NCI-H187 (cell line): ENCODE results near the gene ZDHHC5.
"Not testable (repeated sequence)": the region's sequence is repeated elsewhere in the genome, so short reads cannot be mapped to it uniquely, and the experiment has no call there.

ENCODE experiments used
- DNase-seq, 2 experiments: peaks; one replicate each; lab custom pipeline; 2025; lab: John Stamatoyannopoulos, UW

Gene ZDHHC5

DNA sequence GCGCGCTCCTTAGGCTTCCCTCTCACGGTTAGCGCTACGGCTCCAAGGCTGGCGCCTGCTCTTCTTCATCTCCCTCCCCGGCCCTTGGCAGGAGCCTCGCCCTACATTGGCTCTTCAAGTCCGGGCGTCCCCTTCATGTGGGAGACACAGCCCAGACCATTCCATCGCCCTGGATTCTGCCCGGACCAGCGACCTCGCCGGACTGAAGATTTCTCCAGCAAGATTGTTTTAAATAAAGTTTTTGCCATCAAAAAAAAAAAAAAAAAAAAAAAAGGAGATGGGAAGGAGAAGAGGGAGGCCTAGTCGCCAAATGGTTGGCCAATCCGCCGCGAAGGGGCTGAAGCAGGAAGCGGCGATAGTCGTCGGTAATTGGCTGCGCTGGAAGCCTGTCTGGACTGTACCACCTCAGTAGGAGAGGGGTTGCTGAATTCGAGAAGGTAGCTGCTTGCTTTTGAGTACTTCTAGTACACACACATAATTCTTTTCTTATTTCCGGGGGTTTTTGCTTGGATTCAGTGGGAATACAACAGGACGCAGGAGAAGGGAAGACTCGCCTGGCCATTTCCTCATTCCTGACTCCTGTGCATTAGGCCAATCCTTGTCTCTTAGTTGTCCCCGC lies 688 bp upstream of the ZDHHC5 start:
- DNase-seq, result peak; percentile 93 to 98

DNA sequence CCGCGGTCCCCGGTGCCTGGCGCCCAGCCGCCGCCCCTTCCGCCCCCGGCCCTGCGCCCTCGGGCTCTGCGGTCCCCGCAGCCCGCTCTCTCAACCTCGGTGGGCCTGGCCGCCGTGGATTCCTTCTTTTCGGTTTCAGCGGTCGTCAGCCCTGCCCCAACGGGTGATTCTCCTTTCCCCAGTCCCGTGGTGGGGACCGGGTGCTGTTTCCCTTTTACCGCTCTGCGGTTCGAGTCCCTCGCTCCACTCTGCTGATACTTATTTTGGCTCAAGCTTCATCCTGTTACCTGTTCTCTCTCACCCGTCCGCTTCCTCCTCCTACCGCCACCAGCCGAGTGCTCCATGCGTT lies 494 bp downstream of the ZDHHC5 start:
- DNase-seq, result no peak

DNA sequence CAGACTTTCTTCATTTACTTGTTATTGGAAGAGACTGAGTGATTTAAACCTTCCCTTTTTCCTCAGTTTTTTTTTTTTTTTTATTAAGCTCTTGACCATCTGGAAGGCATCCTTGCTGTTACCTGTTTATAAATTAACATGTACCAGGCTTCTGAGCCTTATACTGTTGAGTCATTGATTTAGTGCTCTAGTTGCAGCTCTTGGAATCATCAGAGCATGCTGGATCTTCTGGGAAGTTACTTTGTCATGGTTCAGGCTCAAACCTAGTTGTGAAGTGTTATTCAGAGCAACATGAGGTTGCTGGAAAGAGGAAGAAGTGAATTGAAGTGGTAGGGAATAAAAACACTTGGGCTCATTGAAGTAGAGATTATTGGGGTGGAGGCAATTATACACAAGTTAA lies 6.3 kb downstream of the ZDHHC5 start:
- DNase-seq, result no peak

DNA sequence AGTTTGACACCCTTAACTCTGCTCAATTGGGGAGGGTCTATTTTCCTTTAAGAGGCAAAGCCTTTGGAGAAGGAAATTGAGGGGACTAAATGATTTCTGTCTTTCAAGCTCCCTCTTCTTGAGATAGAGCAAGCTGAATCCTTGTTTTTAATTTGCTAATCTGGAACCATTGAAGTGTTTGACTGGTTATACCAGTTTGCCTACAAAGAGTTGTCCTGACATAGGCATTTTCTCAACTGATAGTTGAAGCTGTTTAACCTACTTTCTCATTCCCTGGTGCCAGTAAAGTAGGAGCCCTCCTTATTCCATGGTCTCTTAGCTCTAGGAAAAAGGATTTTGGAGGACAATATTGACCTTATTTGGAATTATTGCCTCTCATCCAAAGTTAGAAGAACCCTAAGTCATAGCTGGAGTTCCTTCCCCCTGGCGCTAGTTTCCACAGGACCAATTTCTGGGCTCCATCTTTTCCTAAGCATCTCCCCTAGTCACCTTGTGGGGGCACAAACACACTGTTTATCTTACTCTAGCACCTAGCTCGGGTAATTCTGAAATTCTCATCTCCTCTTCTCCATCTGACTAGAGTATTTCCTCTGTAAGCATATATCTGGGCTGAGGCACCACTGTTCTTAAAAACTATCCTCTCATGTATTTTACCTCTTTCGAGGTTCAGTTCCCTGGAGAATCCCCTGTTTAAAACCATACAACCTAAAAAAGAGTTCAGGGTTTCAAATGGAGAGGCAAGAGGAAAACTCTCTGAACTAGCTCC lies 7.4 kb downstream of the ZDHHC5 start:
- DNase-seq, result no peak

DNA sequence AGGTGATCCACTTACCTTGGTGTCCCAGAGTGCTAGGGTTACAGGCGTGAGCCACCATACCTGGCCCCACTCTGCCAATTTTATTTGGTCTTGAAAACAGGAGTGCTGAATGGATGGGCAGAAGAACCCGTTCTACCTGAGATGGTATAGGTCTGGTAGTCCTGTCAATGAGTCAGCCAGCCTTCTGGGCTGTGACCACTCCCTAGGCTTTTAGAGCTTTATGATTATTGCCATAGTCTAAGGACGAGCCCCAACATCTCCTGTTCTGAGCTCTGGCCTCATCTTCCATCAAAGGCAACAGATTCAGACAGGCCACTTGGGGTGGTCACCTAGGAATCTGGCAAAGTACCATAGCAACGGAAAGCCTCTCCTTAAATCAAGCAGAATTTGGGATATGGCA lies 11.5 kb downstream of the ZDHHC5 start:
- no peak for DNase-seq

DNA sequence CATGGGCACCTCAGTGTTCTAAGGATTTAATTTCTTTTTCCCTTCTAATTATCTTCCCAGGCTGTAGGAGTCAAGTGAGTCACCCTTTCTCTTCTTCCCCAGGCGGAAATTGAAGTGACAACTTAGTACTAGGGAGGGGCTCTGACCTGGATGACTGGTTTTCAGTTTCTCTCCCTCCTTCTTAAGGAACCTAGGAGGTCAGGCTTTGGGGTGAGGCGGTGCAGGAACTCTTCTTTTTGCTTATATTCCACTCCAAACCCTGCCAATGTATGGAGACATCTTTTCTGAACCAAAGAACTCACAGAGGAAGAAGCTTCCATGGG lies 12.6 kb downstream of the ZDHHC5 start:
- no peak for DNase-seq

DNA sequence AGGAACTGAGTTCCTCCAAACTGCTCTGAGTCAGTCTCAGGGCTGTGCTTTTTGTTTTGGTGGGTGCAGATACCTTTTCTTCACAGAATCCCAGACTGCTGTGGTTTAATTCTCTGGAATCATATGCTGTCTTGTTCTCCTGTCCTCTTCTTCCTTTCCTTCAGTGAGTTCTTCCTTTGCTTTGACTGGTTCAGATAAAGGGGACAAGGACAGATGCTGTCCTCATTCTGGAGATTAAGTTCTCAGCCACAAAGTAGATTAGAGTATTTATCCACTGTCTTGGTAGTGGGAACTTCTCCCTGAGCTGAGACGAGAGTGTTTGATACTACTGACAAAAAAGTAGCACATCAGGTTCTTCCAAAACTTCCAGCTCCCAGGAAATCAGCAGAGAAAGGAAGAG lies 13.3 kb downstream of the ZDHHC5 start:
- DNase-seq, result no peak

DNA sequence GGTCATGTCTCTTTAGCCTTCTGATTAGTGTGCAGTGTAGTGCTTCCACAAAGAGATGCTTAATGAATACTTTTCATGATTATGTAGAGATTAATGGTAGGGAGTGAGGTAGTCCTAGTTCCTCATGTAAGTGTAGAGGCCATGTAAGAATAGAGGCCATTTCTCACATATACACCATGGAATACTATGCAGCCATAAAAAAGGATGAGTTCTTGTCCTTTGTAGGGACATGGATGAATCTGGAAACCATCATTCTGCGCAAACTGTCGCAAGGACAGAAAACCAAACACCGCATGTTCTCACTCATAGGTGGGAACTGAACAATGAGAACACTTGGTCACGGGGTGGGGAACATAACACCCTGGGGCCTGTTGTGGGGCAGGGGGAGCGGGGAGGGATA lies 22.6 kb downstream of the ZDHHC5 start:
- not testable (repeated sequence) for DNase-seq

DNA sequence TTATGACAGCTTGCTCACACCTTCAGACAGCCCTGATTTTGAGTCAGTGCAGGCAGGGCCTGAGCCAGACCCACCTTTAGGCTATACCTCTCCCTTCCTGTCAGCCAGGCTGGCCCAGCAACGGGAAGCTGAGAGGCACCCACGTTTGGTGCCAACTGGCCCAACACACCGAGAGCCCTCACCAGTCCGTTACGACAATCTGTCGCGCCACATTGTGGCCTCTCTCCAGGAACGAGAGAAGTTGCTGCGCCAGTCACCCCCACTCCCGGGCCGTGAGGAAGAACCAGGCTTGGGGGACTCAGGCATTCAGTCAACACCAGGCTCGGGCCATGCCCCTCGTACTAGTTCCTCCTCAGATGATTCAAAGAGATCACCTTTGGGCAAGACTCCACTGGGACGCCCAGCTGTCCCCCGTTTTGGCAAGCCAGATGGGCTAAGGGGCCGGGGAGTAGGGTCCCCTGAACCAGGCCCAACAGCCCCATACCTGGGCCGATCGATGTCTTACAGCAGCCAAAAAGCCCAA lies 31.0 kb downstream of the ZDHHC5 start:
- DNase-seq, result no peak

DNA sequence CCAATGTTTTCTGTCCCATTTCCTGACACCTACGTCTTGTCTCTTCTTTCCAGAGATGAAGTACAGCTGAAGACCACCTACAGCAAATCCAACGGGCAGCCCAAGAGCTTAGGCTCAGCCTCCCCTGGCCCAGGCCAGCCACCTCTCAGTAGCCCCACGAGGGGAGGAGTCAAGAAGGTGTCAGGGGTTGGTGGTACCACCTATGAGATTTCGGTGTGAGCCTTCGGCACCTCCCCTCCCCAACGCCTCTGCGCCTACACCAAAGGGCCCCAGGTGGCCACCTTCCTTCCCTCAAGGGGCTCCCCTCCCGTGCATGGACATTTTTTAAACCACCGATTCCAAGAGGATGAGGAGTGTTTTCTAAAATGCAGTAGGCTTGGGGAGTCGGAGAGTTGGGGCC lies 31.9 kb downstream of the ZDHHC5 start:
- no peak for DNase-seq

DNA sequence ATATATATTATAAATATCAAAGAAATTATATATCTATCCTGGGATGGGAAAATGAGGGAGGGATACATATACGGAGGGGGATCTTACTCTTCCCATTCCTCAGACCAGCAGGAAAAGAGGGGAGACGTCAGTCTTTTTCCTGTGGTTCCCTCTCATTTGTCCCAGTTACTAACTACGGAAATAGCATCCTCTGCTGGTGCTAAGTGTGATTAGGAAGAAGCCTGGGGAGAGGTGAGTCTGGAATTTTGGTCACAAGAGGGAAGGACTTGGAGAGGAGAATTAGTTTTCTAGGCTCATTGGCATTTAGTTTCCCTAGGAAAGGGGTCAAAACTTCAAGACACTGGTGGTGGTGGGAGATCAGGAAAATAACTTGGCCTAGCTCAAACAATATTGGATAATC lies 32.5 kb downstream of the ZDHHC5 start:
- DNase-seq, result no peak

DNA sequence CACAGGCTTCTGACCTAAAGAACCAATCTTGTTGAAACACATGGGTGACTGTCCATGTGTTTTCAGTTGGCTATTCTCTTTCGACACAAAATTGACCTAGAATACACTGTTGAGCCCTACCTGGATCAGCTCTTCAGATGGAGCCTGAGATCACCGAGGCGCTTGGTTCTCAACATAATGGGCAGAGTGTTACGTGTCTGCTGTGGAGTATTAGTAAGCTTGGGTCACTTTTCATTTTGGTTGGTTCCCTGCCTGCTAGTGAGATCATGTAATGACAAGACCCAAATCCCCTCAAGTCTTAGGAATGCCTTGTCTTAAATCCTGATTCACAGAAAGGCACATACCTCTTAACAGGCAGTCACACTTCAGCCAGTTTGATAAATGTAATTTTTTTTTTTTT lies 35.4 kb downstream of the ZDHHC5 start:
- DNase-seq, result no peak

DNA sequence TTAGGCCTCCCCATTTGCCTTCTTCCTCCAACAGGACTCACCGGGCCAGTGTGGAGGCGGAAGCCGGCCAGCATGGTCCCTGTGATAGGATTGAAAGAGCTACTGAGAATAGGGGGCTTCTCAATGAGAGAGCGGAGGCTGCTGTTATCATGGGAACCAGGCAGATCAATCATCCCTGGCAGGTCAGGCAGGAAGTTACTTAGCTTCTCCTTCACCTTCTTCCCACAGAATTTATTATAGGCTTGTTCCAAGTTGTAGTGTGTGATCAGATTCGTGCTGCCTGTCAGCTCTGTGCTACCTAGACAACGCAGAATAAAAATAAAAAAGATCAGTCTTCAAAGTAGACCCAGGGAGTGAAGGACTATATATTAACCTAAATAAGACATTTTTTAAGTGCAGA lies 37.0 kb downstream of the ZDHHC5 start:
- DNase-seq, result no peak

DNA sequence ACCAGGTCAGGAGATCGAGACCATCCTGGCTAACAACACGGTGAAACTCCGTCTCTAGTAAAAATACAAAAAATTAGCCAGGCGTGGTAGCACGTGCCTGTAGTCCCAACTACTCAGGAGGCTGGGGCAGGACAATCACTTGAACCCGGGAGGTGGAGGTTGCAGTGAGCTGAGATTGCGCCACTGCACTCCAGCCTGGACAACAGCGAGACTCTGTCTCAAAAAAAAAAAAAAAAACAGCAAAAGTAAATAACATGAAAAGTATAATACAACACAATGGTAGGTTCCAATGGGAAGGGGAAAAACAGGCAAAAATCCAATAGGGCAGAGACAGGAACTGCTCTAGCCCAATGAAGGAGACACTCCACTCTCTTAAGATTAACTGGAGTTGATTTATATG lies 37.5 kb downstream of the ZDHHC5 start:
- not testable (repeated sequence) for DNase-seq

DNA sequence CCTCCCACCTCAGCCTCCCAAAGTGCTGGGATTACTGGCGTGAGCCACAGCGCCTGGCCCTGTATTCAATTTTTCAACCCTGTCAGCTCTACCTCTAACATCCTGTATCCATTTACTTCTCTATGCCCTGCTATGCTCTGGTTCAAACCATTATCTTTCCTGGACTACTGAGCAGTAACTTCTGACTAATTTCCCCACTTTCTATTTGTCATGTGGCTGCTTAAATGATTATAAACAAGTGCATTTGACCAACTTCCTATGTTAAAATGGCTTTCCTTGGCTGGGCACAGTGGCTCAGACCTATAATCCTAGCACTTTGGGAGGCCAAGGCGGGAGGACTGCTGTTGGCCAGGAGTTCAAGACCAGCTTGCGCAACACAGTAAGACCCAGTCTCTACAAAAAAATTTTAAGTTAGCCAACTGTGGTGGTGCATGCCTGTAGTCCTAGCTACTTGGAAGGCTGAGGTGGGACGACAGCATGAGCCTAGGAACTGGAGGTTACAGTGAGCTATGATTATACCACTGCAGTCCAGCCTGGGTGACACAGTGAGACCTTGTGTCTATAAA lies 42.0 kb downstream of the ZDHHC5 start:
- no peak for DNase-seq

DNA sequence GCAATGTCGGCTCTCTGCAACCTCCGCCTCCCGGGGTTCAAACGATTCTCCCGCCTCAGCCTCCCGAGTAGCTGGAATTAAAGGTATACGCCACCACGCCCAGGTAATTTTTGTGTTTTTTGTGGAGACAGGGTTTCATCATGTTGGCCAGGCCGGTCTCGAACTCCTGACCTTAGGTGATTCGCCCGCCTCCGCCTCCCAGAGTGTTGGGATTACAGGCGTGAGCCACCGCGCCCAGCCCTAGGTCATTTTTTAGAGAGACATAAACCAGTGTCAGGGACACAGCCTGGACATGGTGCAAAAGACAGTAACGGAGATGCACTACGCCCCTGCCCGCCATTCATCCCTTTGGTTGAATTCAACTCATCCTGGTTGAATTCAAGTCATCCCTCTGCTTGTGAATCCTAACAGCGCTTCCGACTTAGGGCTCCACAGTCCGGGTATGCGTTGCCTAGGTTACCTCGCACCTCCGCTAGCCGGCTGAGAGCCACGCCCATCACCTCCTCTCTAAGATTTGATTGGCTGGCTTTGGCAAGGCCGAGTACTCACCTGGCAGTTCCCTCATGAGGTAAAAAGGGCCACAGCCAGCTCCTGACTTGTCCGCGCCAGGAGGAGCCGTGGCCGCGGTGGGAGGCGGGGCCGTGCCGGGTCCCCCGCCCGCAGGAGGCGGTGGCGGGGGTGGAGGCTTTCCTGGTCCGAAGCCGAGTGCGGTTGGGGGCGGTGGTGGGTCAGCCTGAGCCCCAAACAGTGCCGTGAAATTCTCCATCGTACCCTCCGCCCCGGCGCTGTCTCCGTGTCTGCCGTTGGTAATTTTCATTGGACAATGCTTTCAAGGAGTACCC lies 43.7 kb downstream of the ZDHHC5 start, which contains the start of gene MED19:
Gene MED19 (minus strand): TSS at position 802 of the 842 bp plus-strand sequence. CDS start 36 bp downstream, at position 766.
- DNase-seq, result peak; percentile 86 to 89

DNA sequence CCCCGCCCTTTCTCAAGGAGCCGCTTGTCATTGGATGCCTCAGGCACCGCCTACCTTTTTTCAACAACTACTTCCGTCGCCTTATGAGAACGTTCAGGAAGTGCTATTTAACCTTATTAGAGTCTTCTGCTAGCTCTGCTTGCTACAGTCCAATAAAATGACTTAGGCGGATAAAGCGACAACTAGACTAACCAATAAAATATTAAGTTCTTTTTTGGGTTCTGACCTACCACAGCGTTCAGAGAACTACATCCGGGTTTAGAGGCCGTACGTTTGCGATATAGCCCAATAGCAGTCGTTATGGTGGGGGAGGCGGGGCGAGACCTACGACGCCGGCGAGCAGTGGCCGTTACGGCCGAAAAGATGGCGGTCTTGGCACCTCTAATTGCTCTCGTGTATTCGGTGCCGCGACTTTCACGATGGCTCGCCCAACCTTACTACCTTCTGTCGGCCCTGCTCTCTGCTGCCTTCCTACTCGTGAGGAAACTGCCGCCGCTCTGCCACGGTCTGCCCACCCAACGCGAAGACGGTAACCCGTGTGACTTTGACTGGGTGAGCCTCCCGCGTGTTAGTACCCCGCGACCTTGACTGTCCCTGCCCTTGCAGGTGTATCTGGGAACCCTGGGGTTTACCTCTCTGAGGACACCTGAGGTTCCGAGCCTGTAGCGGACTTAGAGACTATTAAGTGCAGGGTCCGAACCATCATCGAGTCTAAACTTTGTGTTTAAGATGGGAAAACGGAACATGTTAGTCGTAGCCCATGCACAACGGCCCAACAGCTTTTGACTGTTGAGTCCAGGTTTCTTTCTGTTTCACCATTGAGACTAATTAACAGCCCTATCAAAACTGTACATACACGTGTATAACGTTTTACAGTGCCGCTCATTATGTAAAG lies 44.6 kb downstream of the ZDHHC5 start, which contains the start of gene TMX2:
Gene TMX2 (plus strand): TSS at position 338 of the 895 bp plus-strand sequence. CDS start 26 bp downstream, at position 364.
- peak; percentile 96 to 97 for DNase-seq

DNA sequence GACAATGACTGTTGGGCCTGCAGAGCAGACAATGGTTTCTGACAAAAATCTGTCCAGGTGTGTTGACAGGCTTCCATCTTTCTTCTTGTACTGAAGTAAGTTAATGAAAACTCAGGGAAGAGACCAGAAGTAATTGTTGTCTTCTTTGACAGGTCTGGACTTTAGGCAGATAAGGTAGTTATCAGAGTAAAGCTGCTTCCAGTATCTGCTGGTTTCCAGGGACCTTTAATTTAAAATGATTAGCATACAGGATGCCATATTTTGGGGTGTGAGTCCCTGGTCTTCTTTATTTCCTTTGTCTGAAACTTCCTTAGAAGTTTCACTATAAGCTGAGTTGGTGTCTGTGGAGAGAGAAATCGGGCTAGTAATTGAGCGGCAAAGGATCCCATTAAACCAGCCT lies 45.9 kb downstream of the ZDHHC5 start:
- DNase-seq, result no peak

DNA sequence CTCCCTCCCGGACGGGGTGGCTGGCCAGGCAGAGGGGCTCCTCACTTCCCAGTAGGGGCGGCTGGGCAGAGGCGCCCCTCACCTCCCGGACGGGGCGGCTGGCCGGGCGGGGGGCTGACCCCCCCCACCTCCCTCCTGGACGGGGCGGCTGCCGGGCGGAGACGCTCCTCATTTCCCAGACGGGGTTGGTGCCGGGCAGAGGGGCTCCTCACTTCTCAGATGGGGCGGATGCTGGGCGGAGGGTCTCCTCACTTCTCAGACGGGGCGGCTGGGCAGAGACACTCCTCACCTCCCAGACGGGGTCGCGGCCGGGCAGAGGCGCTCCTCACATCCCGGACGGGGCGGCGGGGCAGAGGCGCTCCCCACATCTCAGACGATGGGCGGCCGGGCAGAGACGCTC lies 48.8 kb downstream of the ZDHHC5 start:
- DNase-seq, result not testable (repeated sequence)

DNA sequence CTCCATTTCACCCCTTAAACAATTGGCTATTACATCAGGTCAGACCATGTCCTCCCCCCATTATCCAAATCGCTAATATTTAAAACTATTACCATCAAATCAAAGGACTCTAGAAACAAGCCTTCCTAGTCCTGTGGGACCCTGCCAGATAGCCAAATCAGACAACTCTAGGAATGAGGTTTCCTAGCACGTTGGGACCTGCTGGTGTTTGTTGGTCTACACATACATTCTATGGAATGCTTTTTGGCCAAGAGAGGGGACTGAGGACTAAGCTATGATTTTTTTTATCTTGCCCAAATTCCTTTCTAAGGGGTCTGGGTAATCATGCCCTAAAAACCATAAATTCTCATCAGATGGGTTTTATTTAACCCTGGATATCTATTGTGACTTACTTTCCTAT lies 59.3 kb downstream of the ZDHHC5 start:
- DNase-seq, result no peak

DNA sequence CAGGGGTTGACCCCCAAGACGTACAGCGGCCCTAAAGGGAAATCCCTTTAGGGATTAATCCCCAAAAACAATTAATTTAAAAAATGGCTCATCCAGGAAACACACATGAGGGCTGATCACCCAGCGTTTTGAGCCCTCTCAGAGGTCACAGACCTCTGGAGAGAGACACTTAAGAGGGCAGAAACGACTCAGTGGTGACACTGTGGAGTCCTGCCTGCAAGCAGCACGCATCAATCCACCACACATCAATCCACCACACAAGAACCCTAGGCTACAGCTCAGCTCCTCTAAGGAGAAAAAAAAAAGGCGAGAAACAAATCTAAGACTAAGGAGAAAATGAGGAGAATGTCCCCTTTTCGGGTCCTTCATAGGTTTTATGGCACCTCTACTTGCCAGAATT lies 60.9 kb downstream of the ZDHHC5 start:
- no peak for DNase-seq
